Stimulated activated CD8-positive, alpha-beta memory T cell treated with anti-CD3 and anti-CD28 coated beads, Interleukin-12 subunit alpha, Interleukin-12 subunit beta, amount 100 ng/mL, for 4 hours (primary cell): Measurements from ENCODE around the gene EDN2.

Experiments used
- DNase-seq: peaks from one replicate; pipeline ENCODE4 v3.0.0-alpha.2; 2020; ENCODE audit warnings: low read depth

The EDN2 gene

DNA sequence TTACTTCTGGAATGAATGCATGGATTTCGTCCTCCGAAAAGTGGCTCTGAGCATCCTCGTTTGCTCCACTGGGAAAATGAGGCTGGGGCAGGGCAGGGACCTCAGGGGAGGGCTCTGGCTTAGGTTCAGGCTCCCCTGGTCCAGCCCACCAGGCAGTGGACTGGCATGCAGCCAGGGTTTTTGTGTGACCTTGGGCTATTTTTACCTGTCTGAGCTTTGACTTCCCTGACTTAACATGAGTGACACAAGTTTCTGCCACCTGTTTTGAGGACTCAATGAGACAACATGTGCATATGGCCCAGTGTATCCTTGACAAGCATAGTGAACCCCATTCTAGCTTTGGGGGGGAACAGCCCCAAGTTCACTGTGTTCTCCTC is 32.6 kb upstream of the EDN2 start:
- DNase-seq = no peak

DNA sequence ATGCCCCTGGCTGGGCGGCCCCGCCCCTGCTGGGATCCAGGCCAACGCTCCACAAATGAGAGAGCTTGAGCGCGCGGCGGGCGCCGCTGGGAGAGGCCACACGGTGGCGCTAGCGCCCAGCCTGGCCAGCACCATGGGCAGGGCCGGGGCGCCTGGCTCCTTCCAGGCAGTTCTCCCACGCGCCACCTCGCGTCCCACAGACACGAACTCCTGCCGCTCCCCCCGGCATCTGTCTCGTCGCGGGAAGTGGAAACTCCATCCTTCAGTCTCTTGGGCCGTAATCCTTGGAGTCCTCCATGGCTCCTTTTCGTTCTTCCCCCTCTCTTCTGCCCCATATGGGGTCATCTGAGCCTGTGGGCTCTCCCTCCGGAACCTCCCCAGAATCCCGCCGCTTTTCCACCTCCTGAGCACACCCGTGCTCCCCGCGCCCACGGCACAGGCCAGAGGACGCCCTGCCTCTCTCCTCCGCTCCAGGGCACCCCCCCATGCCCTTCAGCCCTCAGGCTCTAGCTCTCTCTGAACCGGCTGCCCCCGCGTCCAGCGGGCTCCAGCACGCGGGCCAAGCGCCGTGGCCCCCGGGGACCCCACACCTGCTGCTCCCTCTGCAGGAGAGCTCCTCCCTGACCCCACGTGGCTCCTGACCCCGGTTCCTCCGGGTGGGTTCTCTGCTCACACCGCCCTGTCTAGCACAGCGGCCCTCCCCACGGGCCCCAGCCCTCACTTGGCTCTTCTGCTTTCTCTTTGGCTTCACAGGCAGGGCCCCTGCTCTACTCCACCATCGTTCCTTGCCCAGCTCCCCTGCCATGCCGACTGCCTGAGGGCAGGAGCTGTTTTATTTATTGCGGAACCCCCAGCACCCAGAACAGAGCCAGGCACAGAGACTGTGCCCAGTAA is 31.9 kb upstream of the EDN2 start:
- DNase-seq = peak; percentile 51

DNA sequence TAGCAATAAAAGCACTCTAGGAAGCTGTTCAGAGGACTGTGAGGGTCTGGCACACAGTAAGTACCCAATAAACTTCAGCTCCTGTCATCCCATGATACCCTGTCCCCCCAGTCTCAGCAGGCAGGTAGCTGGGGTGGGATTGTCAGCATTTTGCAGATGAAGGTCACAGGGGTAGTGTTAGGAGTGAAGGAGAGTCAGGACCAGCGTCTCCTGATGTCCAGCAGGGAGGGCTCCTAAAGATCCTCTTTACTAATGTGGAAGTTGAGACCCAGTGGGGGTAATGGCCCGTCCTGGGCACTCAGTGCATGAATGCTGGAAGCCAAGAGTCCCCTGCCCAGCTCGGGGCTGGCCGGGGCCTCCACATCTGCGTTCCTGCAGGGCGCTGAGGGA is 31.3 kb upstream of the EDN2 start:
- DNase-seq = no peak

DNA sequence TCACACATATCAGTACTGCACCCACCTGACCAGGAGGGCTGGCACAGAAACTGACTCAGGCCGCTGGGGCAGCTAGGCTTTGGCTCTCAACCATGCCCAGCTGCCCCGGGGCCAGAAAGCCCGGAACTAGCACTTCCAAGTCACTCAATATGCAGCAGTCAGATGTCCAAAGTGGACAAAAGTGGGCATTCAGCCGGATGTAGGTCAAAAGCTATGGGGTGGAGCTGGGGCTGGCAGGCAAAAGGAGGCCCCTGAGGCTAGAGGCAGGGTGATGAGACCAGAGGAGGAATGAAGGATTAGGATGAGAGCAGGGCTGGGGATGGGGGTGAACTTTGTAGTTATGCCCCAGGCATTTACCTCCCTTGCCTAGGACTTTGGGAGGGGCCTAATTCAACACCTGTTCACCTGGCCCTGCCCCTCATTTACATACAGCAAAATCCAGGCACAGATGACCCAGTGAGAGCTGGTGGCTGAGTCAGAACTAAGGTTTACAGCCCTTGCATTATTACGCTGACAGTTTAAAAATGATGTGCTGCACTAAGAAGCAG is 30.7 kb upstream of the EDN2 start:
- DNase-seq = no peak

DNA sequence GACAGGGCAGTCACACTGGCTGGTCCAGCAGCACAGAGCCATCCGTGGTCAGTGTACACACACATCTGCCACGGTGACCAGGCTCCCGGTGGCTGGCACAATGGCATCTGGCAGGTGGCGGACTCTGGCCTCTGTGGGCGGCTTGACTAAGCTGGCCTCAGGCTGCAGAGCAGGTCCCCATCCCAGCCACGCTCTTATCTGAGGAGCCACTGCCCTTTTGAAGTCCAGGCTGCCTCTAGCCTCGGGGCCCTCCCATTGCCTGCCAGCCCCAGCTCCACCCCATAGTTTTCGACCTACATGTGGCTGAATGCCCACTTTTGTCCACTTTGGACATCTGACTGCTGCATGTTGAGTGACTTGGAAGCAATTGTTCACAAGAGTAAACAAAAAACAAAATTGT is 29.9 kb upstream of the EDN2 start:
- DNase-seq = no peak

DNA sequence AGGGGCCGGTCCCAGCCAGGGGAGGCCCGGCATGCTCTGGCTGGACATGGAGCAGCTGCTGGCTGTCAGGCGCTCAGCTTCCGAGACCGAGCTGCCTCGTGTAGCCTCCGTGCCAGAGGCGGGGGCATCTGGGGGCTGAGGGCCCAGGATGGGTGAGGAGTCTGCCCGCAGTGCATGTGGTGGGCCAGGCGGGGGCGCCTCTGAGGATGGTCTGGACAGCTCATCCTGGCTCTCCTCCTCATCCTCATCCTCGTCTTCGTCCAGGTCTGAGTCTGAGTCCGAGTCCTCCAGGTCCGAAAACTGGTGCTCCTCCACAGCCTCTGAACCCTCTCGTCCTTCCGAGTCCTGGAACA is 28.9 kb upstream of the EDN2 start:
- DNase-seq = no peak

DNA sequence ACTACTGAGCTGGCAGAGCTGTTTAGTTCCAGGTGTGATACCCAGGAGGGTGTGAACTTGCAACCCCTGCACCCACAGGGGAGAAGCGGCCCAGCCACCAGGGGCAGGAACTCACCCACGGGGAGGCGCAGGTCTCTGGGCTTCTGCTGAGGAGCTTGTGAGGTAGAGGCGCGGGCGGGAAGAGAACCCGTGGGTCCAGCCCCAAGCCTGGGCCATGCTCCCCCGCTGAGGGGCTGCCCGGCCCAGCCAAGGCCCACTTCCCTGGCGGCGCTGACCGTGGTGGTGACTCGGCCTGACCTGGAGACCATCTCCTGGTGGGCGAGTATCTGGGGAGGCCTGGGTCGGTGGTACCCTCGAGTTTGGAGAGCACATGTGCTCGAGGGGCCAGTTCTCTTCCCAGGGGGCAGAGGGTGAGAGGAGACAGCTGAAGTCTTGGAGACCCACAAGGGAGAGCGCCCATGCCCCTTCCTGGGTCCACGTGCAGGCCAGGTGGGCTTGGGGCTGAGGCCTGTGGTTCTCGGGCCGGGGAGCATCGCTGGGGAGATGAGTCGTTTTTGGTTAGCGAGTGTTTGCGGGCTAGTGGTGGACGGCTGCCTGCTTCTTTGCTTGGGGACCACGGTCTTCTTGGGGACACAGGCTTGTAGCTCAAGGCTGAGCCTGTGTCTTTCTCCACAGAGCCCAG is 28.4 kb upstream of the EDN2 start:
- DNase-seq = no peak

DNA sequence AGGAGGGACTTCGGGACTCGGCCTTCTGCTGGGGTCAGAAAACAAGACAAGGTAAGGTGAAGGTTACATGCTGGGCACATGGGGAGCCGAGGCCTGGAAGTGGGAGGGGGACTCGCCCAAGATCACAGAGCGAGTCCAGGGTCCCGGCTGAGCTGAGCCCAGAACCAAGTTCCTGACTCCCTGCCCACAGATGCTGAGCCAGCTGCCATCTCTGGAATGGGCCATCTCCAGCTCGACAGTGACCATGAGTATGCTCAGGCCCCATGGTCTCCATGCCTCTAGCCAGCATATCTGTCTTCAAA is 26.7 kb upstream of the EDN2 start:
- DNase-seq = no peak

DNA sequence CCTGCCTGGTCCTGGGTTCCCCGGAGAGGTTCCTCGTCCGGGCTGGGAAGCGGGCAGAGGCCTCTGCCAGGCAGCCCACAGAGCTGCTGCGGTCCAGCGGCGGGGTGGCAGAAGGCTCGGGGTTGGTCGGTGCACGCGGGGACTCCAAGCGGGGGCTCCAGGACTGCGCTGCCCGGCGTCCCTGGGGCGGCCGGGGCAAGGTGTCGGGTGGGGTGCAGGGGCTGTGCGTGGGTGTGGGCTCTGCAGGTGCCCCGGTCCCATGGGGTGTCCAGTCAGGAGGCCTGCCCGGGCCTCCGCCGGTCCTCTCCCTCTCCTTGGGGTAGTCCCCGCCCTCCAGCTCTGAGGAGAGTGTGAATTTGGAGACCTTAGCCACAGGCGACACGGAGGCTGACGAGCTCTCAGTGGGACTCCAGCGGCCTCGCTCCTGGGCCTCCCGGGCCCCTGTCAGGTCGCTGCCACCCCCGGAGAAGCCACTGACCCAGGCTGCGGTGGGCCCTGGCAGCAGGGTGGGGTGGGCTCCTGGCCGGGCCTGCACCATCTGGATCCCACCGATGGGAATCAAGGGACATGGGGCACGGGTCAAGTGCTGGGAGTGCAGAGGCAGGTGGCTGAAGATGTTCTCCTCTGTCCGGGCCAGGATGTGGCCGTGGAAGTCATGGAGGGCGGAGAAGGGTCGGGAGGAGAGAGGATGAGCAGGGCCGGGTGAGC is 26.2 kb upstream of the EDN2 start:
- no peak for DNase-seq

DNA sequence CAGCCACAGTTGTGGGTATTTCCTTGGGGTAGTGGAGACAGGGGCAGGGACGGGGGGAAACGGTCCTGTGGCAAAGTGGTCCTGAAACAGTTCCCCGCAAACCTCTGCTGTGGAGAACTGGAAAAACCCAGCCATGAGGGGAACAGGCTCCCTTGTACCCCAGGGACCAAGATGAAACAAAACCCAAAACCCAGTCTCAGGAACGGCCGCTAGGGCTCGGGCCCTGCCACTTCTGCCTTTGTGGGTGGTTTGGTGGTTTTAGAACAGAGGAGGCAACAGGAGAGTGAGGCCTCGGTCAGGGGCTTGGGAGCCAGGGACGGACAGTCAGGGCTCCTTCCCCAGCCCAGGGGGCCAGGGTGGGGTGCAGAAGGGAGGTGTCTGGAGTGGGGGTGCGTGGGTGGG is 24.8 kb upstream of the EDN2 start:
- DNase-seq = no peak

DNA sequence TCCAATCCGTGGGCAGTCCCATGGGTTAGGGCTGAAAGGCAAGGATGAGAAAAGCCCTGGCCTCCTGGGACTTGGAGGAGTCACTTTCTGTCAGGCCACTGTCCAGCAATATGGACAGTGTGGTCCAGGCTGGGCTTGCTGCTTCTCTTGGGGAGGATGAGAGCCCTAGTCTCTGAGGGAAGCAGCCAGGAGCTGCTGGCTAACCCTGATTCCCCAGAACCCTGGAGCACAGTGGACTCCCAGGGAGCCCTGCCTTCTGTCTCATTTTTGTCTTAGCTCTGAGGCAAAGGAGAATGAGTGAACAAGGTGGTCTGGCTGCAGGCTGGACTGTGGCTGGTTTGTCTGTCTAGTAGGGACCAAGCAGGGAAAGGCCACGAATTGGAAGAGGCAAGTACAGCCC is 23.8 kb upstream of the EDN2 start:
- DNase-seq = no peak

DNA sequence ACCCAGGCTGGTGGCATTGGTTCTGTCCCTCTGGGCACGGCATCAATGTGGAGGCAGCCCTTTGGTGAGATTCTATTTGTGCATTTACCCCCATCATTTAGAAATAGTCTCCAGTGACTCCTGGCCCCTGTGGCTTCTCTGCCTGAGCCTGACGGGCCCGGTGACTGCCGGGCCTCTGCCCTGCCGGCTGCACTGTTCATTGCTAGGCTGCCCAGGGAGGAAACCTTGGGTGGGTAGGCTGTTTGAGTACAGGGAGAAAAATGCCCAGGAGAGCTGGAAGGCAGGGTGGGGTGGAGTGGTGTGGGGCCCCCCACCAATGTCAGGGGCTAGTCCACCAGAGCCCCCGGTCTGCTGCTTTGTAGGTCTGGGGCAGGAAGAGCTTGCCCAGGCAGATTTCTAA is 23.4 kb upstream of the EDN2 start:
- no peak for DNase-seq

DNA sequence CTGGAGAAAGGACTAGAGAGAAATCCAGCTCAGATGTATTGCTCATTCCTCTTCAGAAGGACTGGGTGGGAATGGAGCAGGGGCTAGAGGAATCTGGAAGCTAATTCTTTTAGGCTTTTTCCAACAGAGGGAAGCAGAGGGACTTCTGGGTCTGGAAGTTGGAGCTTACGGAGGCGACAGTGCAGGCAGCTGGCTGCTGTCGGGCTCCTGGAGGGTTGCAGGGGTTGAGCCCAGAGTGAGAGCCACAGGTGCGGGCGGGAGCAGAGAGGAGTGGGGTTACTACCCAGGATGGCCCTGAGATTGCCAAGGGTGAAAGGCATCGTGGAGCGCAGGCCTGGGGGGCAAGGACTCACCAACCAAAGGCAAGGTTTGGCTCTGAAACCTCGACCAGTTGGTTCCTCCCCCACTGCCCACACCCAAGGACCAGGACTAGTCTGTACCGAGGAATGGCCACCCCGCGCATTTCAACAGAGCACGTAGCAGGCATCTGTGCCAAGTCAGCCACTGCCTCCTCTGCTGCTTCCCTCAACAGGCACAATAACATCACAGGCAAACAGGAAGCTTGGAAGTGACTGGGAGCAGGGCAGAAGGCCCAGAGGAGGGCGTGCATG is 22.7 kb upstream of the EDN2 start:
- no peak for DNase-seq

DNA sequence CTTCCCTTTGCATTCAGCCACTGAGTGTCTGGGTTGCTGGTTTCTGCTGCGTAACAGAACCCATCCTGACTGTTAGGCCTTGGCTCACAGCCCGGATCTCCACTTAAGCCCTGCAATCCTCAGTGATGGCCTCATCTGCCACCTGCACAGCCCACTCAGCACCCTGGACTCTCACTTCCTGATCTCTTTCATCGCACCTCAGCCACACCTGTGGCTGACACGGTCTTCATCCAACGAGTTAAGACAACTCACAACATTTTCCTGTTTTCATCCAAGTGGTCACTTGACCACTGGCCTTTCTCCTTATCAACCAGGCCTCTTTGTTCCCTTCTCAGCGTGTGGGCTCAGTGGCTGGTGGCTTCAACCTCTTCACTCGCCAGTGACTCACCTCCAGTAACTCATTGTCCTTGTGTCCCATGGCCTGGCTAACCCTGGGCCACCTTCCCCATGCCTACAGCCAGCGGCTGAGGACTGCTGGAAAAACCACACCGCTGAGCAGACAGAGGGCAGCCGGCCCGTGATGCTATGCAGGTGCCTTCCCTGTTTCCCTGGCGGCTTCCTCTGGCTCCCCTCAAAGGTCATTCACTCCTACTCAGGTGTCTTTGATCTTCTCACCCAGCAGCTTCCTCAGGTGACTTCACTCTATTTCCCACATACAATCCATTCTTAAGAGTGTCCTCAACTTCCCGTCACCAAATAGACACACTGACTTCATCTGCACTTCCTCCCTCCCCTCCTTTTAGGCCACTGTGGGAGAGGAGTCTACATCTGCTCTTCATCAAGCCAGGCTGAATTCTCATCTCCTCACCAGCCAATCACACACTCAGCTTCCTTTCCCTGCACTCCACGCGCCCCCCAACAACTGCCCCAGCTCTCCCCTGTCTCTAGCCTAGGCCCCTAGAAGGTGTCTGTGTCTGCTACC is 19.9 kb upstream of the EDN2 start:
- no peak for DNase-seq

DNA sequence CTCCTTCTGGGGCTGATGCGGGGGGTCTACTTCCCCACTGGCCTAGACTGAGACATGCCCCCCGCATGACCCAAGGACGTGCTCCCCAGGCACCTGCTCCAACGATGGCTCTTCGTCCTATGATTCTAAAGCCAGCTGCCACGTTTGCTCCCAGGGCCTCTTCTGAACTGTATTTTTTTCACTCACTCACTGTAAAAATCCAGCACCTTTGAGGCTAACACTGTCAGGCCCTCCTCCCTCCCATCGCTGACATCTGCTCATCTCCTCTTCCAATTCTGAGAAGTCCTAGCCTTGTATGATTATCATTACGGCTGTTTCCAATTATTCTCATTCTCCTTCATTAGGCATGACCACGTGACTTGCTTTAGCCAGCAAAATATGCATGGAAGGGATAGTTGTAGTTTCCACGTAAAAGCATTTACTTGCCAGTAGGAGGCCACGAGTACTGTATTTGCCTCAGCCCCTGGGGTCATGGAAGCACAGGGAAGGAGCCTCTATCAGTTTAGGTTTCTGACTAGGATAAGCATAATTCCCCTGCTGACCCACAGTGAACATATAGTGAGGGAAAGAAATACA is 19.1 kb upstream of the EDN2 start:
- DNase-seq = no peak

DNA sequence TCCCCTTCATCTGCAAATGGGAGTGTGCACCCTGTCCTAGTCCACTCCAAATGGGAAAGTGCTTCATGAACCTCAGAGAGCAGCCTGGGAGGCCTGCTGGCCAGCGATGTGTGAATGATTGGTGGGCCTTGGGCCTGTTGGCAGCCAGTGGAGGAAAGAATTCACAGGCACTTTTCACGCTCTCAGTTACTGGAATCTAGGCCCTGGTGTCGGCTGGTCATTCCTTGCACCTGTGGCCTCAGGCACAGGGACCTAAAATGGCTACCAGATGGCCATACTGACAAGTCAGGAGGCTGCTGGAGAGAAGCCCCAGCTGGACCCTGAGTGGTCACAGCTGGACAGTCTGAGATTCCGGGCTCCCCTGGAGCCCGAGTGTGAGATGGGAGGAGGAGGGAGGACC is 18.4 kb upstream of the EDN2 start:
- DNase-seq = no peak

DNA sequence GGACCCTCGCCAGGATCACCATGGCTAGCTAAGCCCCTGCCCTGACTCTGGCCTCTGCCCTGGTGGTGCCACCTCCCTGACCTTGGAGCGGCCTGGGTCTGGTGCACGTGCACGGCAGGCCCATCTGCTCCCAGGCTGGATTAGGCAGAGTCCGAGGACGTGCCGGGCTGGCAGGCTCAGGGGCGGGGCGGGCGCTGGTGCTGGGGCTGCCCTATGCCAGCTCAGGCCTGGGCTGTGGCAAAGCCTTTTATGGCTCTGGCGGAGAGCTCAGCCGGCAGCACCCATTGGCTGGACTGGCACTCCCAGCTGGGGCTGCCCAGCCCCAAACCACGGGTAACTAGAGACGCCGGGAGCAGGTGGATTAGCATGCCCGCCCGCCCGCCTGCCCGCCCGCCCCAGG is 17.1 kb upstream of the EDN2 start:
- no peak for DNase-seq

DNA sequence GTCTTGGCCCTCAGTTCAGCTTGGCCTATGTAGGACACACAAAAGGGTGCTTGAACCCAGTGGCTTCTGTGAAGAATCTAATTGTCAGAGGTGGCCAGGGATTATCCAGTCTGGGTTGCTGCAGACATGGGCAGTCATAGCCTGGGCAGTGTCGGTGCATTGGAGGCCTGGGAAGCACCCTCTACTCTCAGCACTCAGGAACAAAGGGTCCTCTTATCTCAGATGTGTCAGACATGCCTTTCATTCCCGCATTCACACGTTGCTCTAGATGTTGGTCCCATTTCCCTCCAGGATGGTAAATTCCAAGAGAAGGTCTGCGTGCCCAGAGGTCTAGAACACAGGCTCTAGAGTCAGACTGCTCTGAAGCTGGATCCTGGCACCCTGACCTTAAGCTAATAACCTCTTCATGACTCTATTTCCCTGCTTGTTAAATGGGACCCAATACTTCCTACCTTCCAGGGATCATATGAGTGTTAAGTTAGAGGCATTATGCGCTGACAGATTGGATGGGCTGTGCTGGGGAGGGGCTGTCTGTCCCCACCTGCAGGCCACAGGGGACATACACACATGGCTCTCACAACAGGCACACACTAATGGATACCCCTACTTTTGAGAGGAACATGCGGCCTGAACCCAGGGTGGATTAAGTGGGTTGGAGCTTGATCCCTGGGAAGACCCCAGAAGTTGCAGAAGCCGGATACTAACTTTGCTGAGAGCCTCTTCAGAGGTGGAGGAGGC is 16.5 kb upstream of the EDN2 start:
- DNase-seq = no peak

DNA sequence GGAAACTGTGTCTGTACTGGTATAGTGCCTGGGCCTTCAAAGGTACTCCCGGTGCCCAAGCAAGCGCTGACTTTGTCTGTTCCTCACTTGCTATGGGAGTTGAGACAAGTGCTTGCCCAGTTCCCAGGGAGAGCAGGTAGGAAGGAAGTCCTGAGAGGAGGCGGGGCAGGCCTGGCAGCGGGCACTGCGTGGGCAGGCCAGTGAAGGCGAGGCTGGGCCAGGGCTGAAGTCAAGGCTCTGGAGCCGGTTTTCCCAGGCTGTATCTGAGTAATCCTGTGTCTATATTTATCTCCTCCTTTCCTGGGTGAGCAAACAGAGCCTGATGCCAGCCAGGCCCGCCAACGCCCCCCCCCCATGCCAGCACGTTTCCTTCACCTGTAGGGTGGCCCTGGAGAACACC is 15.9 kb upstream of the EDN2 start:
- no peak for DNase-seq

DNA sequence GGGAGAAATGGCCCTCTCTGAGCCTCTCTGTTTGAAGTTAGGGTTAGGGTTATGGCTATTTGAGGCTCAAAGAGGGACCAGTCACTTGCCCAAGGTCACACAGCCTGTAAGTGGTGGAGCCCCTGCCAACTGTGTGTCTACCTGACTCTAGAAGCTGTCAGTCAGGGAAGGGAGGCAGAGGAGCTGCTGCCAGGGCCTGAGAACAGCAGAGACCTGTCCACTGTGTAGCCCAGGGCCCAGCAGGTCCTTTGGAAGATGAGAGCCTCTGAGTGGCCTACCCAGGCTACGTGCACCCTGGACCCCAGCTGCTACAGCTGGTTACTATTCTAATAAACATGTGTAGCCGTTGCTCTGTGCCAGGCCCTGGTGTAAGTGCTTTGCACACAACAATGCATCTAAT is 15.1 kb upstream of the EDN2 start:
- no peak for DNase-seq

DNA sequence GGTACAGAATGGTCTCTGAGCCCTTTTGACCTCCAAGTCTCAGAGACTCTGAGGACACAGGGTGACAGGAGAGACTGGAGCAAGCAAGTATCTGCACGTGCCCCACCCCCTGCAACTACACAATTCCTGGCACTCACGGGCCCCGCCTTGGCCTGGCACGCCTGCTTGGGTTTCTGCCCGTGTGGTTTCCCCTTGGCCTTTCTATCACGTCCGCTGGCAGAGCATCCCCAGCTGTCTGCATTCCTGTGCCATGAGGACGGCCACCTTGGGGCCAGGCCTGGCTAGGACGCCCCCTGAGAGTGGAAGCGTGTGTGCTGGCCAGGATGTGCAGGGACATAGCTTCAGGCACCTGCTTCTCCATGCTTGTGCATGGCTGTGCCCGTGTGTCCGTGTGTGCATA is 14.3 kb upstream of the EDN2 start:
- no peak for DNase-seq
